Immature natural killer cell (primary cell): Measurements from ENCODE around the gene LRRIQ3. TPM values are rescaled to one million over a fixed set of nuclear protein-coding genes. Genes with fewer than 3 reads are reported as not detected.
A peak's percentile ranks its signal among the peaks of the same experiment; 100 is the strongest.

Experiments used
- DNase-seq, 3 donors: peaks; one replicate each; pipeline ENCODE4 v3.0.0; 2022; ENCODE audit warnings: mixed read lengths in 1 of 3
- H3K27ac Mint-ChIP-seq, 6 donors: one replicate each; pipeline ENCODE4 v1.8.0; 2020; ENCODE audit warnings: mixed read lengths in 6 of 6, mild to moderate bottlenecking in 5 of 6, inconsistent platforms in 4 of 6, moderate library complexity in 3 of 6
- H3K27me3 Mint-ChIP-seq, 3 donors: one replicate each; pipeline ENCODE4 v1.8.0; 2020 to 2021; ENCODE audit warnings: low read depth in 3 of 3, mild to moderate bottlenecking in 3 of 3, mixed read lengths in 3 of 3, moderate library complexity in 3 of 3, inconsistent platforms in 1 of 3
- H3K36me3 Mint-ChIP-seq, 3 donors: one replicate each; pipeline ENCODE4 v1.8.0; 2020; ENCODE audit warnings: mixed read lengths in 3 of 3, inconsistent platforms in 2 of 3, mild to moderate bottlenecking in 2 of 3
- H3K4me1 Mint-ChIP-seq, 2 donors: one replicate each; pipeline ENCODE4 v1.8.0; 2020; ENCODE audit warnings: inconsistent platforms in 2 of 2, mild to moderate bottlenecking in 2 of 2, mixed read lengths in 2 of 2, moderate library complexity in 1 of 2
- H3K4me3 Mint-ChIP-seq, 5 donors: one replicate each; pipeline ENCODE4 v1.8.0; 2020; ENCODE audit warnings: mild to moderate bottlenecking in 5 of 5, mixed read lengths in 5 of 5, inconsistent platforms in 3 of 5, moderate library complexity in 3 of 5
- H3K9me3 Mint-ChIP-seq, 6 donors: one replicate each; pipeline ENCODE4 v1.8.0; 2020; ENCODE audit warnings: mild to moderate bottlenecking in 6 of 6, mixed read lengths in 6 of 6, inconsistent platforms in 4 of 6, moderate library complexity in 3 of 6
- polyA plus RNA-seq, 3 donors: library from polyadenylated mRNA; unstranded; fragments of 300-500 nt; fragmentation: Illumina TruSeq; gene quantifications; one replicate each; pipeline ENCODE4 v1.2.3, GENCODE V29; 2021

Gene LRRIQ3
- 1 to 10 TPM; 1.0 to 2.0 (median 1.2) TPM for polyA plus RNA-seq

- Mint-ChIP-seq H3K9me3 (no peaks in the 10 kb centered on the region), H3K27ac (peak within 1 kb of the TSS; percentile 89 to 97 (median 93)), H3K36me3 (peaks cover 0 to 13% (median 8%) of the 10 kb centered on the region in 3 donors), H3K4me3 (peak within 1 kb of the TSS; percentile 88 to 99 (median 95)), H3K4me1 (peaks cover 23 to 24% of the 10 kb centered on the region in 2 donors), H3K27me3 (peaks cover 8 to 11% (median 10%) of the 10 kb centered on the region in 3 donors)
- DNase-seq, result peak; percentile 96 to 97 (median 96)
These were observed at the start of gene LRRIQ3, which contains the start of gene FPGT for GRCh38 chr1:74197657-74198552. TSS of gene LRRIQ3 (minus strand) at chr1:74198176. CDS start at chr1:74183684, 14,492 bp downstream. TSS of gene FPGT (plus strand) at chr1:74198242. CDS start at chr1:74198279, 37 bp downstream.

GRCh38 chr1:74246315-74246714 is 48.3 kb upstream of the LRRIQ3 start:
- Mint-ChIP-seq H3K9me3 (peaks cover 0 to 4% (median under 1%) of the 10 kb centered on the region in 6 donors), H3K4me1 (no peaks in the 10 kb centered on the region), H3K27me3 (peaks cover 0 to 4% (median 0%) of the 10 kb centered on the region in 3 donors), H3K36me3 (peaks cover 0 to 5% (median 0%) of the 10 kb centered on the region in 3 donors), H3K27ac (no peak overlapping the region), H3K4me3 (no peak overlapping the region)
- DNase-seq, result no peak

- no peak for DNase-seq
- peaks cover 0 to 4% (median under 1%) of the 10 kb centered on the region in 6 donors for H3K9me3 Mint-ChIP-seq
- peaks cover 0 to 4% (median 0%) of the 10 kb centered on the region in 3 donors for H3K27me3 Mint-ChIP-seq
These were observed 47.3 kb upstream of the LRRIQ3 start for GRCh38 chr1:74245168-74245772.

GRCh38 chr1:74237787-74238186 is 39.8 kb upstream of the LRRIQ3 start:
- no peak overlapping the region for H3K27ac Mint-ChIP-seq
- H3K36me3 Mint-ChIP-seq, result peaks cover 3 to 4% (median 3%) of the 10 kb centered on the region in 3 donors
- H3K4me1 Mint-ChIP-seq, result no peaks in the 10 kb centered on the region
- H3K4me3 Mint-ChIP-seq, result no peak overlapping the region
- DNase-seq, result no peak
- peaks cover 0 to 2% (median 0%) of the 10 kb centered on the region in 3 donors for H3K27me3 Mint-ChIP-seq
- peaks cover 0 to 6% (median 3%) of the 10 kb centered on the region in 6 donors for H3K9me3 Mint-ChIP-seq

More at GRCh38 chr1:74245168-74245772, 47.3 kb upstream of the LRRIQ3 start:
- Mint-ChIP-seq H3K4me3 (no peak overlapping the region), H3K27ac (no peak overlapping the region), H3K4me1 (no peaks in the 10 kb centered on the region), H3K36me3 (peaks cover 0 to 5% (median 0%) of the 10 kb centered on the region in 3 donors)

GRCh38 chr1:74237035-74237434 is 39.1 kb upstream of the LRRIQ3 start:
- no peaks in the 10 kb centered on the region for H3K27me3 Mint-ChIP-seq
- no peak overlapping the region for H3K4me3 Mint-ChIP-seq
- no peak for DNase-seq
- H3K4me1 Mint-ChIP-seq, result no peaks in the 10 kb centered on the region
- peaks cover 4 to 8% (median 6%) of the 10 kb centered on the region in 6 donors for H3K9me3 Mint-ChIP-seq
- H3K27ac Mint-ChIP-seq, result no peak overlapping the region
- H3K36me3 Mint-ChIP-seq, result peaks cover 0 to 4% (median 3%) of the 10 kb centered on the region in 3 donors

- Mint-ChIP-seq H3K27ac (no peak overlapping the region), H3K4me3 (no peak overlapping the region), H3K9me3 (peaks cover 4 to 9% (median 6%) of the 10 kb centered on the region in 6 donors), H3K36me3 (peaks cover 0 to 4% (median 3%) of the 10 kb centered on the region in 3 donors), H3K4me1 (no peaks in the 10 kb centered on the region), H3K27me3 (no peaks in the 10 kb centered on the region)
- DNase-seq, result no peak
These were observed 38.5 kb upstream of the LRRIQ3 start for GRCh38 chr1:74236440-74236839.

- peaks cover 0 to 4% (median 3%) of the 10 kb centered on the region in 3 donors for H3K36me3 Mint-ChIP-seq
- no peak for DNase-seq
- no peak within 1 kb of the TSS for H3K27ac Mint-ChIP-seq
- H3K27me3 Mint-ChIP-seq, result no peaks in the 10 kb centered on the region
- H3K4me3 Mint-ChIP-seq, result no peak within 1 kb of the TSS
- H3K4me1 Mint-ChIP-seq, result no peaks in the 10 kb centered on the region
- H3K9me3 Mint-ChIP-seq, result peaks cover 5 to 12% (median 9%) of the 10 kb centered on the region in 6 donors
These were observed 37.2 kb upstream of the LRRIQ3 start, which contains the start of gene TNNI3K for GRCh38 chr1:74235153-74235552. TSS of gene TNNI3K (plus strand) at chr1:74235387. CDS start at chr1:74235452, 65 bp downstream.

- no peaks in the 10 kb centered on the region for H3K4me1 Mint-ChIP-seq
- H3K27me3 Mint-ChIP-seq, result peaks cover 0 to 3% (median 1%) of the 10 kb centered on the region in 3 donors
- no peak overlapping the region for H3K27ac Mint-ChIP-seq
- no peak for DNase-seq
- H3K36me3 Mint-ChIP-seq, result peaks cover 4 to 12% (median 12%) of the 10 kb centered on the region in 3 donors
- H3K4me3 Mint-ChIP-seq, result no peak overlapping the region
- peaks cover 7 to 60% (median 46%) of the 10 kb centered on the region in 6 donors for H3K9me3 Mint-ChIP-seq
These were observed 25.5 kb upstream of the LRRIQ3 start for GRCh38 chr1:74223453-74223852.

- Mint-ChIP-seq H3K4me1 (no peaks in the 10 kb centered on the region), H3K27ac (no peak overlapping the region), H3K9me3 (peaks cover 5 to 55% (median 42%) of the 10 kb centered on the region in 6 donors), H3K27me3 (peaks cover 0 to 3% (median 1%) of the 10 kb centered on the region in 3 donors), H3K36me3 (peaks cover 4 to 12% (median 12%) of the 10 kb centered on the region in 3 donors), H3K4me3 (no peak overlapping the region)
- no peak for DNase-seq
These were observed 24.7 kb upstream of the LRRIQ3 start for GRCh38 chr1:74222701-74223100.

- Mint-ChIP-seq H3K27ac (no peak overlapping the region), H3K9me3 (peaks cover 0 to 1% (median 0%) of the 10 kb centered on the region in 6 donors), H3K36me3 (peaks cover 3 to 4% (median 4%) of the 10 kb centered on the region in 3 donors), H3K27me3 (no peaks in the 10 kb centered on the region), H3K4me3 (no peak overlapping the region), H3K4me1 (no peaks in the 10 kb centered on the region)
- no peak for DNase-seq
These were observed 17.3 kb upstream of the LRRIQ3 start for GRCh38 chr1:74215229-74215628.

- H3K9me3 Mint-ChIP-seq, result no peaks in the 10 kb centered on the region
- no peak for DNase-seq
- H3K36me3 Mint-ChIP-seq, result peaks cover 16 to 41% (median 27%) of the 10 kb centered on the region in 3 donors
- H3K4me1 Mint-ChIP-seq, result peaks cover 0 to 5% of the 10 kb centered on the region in 2 donors
- H3K4me3 Mint-ChIP-seq, result no peak overlapping the region
- no peak overlapping the region for H3K27ac Mint-ChIP-seq
- no peaks in the 10 kb centered on the region for H3K27me3 Mint-ChIP-seq
These were observed 7.3 kb upstream of the LRRIQ3 start for GRCh38 chr1:74205266-74205665.

- H3K27me3 Mint-ChIP-seq, result peaks cover 8 to 11% (median 10%) of the 10 kb centered on the region in 3 donors
- H3K27ac Mint-ChIP-seq, result peak overlapping the region in 2 of 6 donors; percentile 28 to 94
- no peaks in the 10 kb centered on the region for H3K9me3 Mint-ChIP-seq
- peak overlapping the region in 4 of 5 donors; percentile 88 to 96 (median 92) for H3K4me3 Mint-ChIP-seq
- no peak for DNase-seq
- H3K36me3 Mint-ChIP-seq, result peaks cover 4 to 20% (median 14%) of the 10 kb centered on the region in 3 donors
- H3K4me1 Mint-ChIP-seq, result peaks cover 23 to 24% of the 10 kb centered on the region in 2 donors
These were observed 1.5 kb upstream of the LRRIQ3 start for GRCh38 chr1:74199504-74199903.

GRCh38 chr1:74197255-74197654 is 721 bp downstream of the LRRIQ3 start:
- Mint-ChIP-seq H3K4me1 (peaks cover 23 to 24% of the 10 kb centered on the region in 2 donors), H3K9me3 (no peaks in the 10 kb centered on the region), H3K27me3 (peaks cover 8 to 11% (median 10%) of the 10 kb centered on the region in 3 donors), H3K36me3 (peaks cover 0 to 13% (median 8%) of the 10 kb centered on the region in 3 donors), H3K27ac (peak overlapping the region; percentile 89 to 97 (median 93)), H3K4me3 (peak overlapping the region; percentile 88 to 99 (median 95))
- DNase-seq, result no peak
